Measurements from ENCODE around the gene PDLIM5. TPM values are rescaled to one million over a fixed set of nuclear protein-coding genes. Genes with fewer than 3 reads are reported as not detected.

The PDLIM5 gene
- total RNA-seq, 2 experiments from 2014 or later: 6.3 to 12.6 TPM

- no peaks in the 10 kb centered on the region for H3K36me3 ChIP-seq (ENCODE audit: insufficient read depth, low read length)
- ChIA-PET CTCF (ENCODE audit: unreplicated experiment) (no interaction called here), POLR2A (no interaction called here)
- intact Hi-C loops (cut with micrococcal nuclease; ENCODE audit: unreplicated experiment): loop anchor here (10.0 kb wide), 1 partner anchor 796 kb away; no protein-coding TSS in a partner anchor
- H2AFZ ChIP-seq (ENCODE audit: low read length): no peak overlapping the region
- no peak overlapping the region for H3K4me2 ChIP-seq (ENCODE audit: low read length)
- H3K4me1 ChIP-seq (ENCODE audit: insufficient read depth, low read length, poor library complexity, severe bottlenecking): no peaks in the 10 kb centered on the region
- H3K9me2 ChIP-seq (ENCODE audit: insufficient read depth, low read length): no peaks in the 10 kb centered on the region
- TF ChIP-seq EZH2phosphoT487 (IDR thresholded peaks at IDR 0.05; ENCODE audit: borderline replicate concordance, low read depth, low read length): no peak
- no peak for TF ChIP-seq CTCF (conservative IDR thresholded peaks at IDR 0.05; ENCODE audit: low read length)
- no peaks in the 10 kb centered on the region for H3K9me3 ChIP-seq (ENCODE audit: low read length)
- no peak overlapping the region for H3K27ac ChIP-seq (ENCODE audit: low read depth, low read length, poor library complexity, severe bottlenecking)
- no peak overlapping the region for H3K4me3 ChIP-seq (ENCODE audit: low read depth, low read length, poor library complexity, severe bottlenecking)
- DNase-seq (ENCODE audit: low spot score): no peak
- H4K20me1 ChIP-seq (ENCODE audit: insufficient read depth, low read length): no peaks in the 10 kb centered on the region
- no TSS peak for BruUV-seq (replicated peaks)
- no peaks in the 10 kb centered on the region for H3K79me2 ChIP-seq (ENCODE audit: insufficient read depth, low read depth, low read length)
These were observed 138.8 kb downstream of the PDLIM5 start for GRCh38 chr4:94590493-94590892.

DNA sequence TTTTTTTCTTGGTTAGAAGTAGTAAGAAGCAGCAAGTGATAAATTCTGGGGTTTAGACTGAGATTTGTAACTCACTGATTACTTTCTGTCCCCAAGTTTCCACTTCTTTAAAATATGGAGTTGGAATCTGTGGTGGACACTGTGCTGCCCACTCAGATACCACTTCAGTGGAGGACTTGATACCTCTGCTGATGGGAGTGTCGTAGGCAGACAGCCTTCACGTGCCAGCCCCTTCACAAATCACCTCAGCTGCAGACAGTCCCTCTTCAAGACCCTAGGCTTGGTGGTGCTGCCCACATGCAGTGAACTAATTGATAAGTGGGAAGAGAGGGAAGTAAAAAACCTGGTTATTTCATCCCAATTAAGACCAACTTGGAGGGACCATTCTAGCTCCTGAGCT, 139.5 kb downstream of the PDLIM5 start:
- H3K36me3 ChIP-seq (ENCODE audit: insufficient read depth, low read length): no peaks in the 10 kb centered on the region
- ChIA-PET POLR2A (interaction anchor here (0.6 to 0.8 kb wide), 2 partner anchors 12 to 19 kb away, joined by 3 to 4 read pairs; no protein-coding TSS in a partner anchor), CTCF (ENCODE audit: unreplicated experiment) (no interaction called here)
- no peak for TF ChIP-seq CTCF (conservative IDR thresholded peaks at IDR 0.05; ENCODE audit: low read length)
- TF ChIP-seq EZH2phosphoT487 (IDR thresholded peaks at IDR 0.05; ENCODE audit: borderline replicate concordance, low read depth, low read length): no peak
- no peak overlapping the region for H2AFZ ChIP-seq (ENCODE audit: low read length)
- intact Hi-C loops (cut with micrococcal nuclease; ENCODE audit: unreplicated experiment): loop anchor here (10.0 kb wide), 1 partner anchor 796 kb away; no protein-coding TSS in a partner anchor
- no peak overlapping the region for H3K4me3 ChIP-seq (ENCODE audit: low read depth, low read length, poor library complexity, severe bottlenecking)
- no peaks in the 10 kb centered on the region for H3K4me1 ChIP-seq (ENCODE audit: insufficient read depth, low read length, poor library complexity, severe bottlenecking)
- H3K79me2 ChIP-seq (ENCODE audit: insufficient read depth, low read depth, low read length): no peaks in the 10 kb centered on the region
- no peaks in the 10 kb centered on the region for H4K20me1 ChIP-seq (ENCODE audit: insufficient read depth, low read length)
- H3K9me3 ChIP-seq (ENCODE audit: low read length): no peaks in the 10 kb centered on the region
- no peaks in the 10 kb centered on the region for H3K9me2 ChIP-seq (ENCODE audit: insufficient read depth, low read length)
- no peak for DNase-seq (ENCODE audit: low spot score)
- no TSS peak for BruUV-seq (replicated peaks)
- H3K27ac ChIP-seq (ENCODE audit: low read depth, low read length, poor library complexity, severe bottlenecking): no peak overlapping the region
- H3K4me2 ChIP-seq (ENCODE audit: low read length): no peak overlapping the region

GRCh38 chr4:94595013-94595412, 143.3 kb downstream of the PDLIM5 start:
- Histone ChIP-seq H2AFZ (ENCODE audit: low read length) (no peak overlapping the region), H3K4me2 (ENCODE audit: low read length) (no peak overlapping the region), H3K4me3 (ENCODE audit: low read depth, low read length, poor library complexity, severe bottlenecking) (no peak overlapping the region), H3K79me2 (ENCODE audit: insufficient read depth, low read depth, low read length) (no peaks in the 10 kb centered on the region), H4K20me1 (ENCODE audit: insufficient read depth, low read length) (no peaks in the 10 kb centered on the region), H3K4me1 (ENCODE audit: insufficient read depth, low read length, poor library complexity, severe bottlenecking) (no peaks in the 10 kb centered on the region), H3K9me3 (ENCODE audit: low read length) (no peaks in the 10 kb centered on the region), H3K27ac (ENCODE audit: low read depth, low read length, poor library complexity, severe bottlenecking) (no peak overlapping the region), H3K36me3 (ENCODE audit: insufficient read depth, low read length) (no peaks in the 10 kb centered on the region), H3K9me2 (ENCODE audit: insufficient read depth, low read length) (no peaks in the 10 kb centered on the region)
- DNase-seq (ENCODE audit: low spot score): no peak
- intact Hi-C loops (cut with micrococcal nuclease; ENCODE audit: unreplicated experiment): loop anchor here (5.0 to 10.0 kb wide), 2 partner anchors 293 to 800 kb away; no protein-coding TSS in a partner anchor
- POLR2A ChIA-PET: no interaction called here
- BruUV-seq (replicated peaks): no TSS peak
- no peak for TF ChIP-seq EZH2phosphoT487 (IDR thresholded peaks at IDR 0.05; ENCODE audit: borderline replicate concordance, low read depth, low read length)
- TF ChIP-seq CTCF (conservative IDR thresholded peaks at IDR 0.05; ENCODE audit: low read length): no peak
- CTCF ChIA-PET (ENCODE audit: unreplicated experiment): no interaction called here
